GM21619 (cell line): ENCODE data around the gene EHD2.
A peak's percentile ranks its signal among the peaks of the same experiment; 100 is the strongest.
"Not testable (repeated sequence)": the region's sequence is repeated elsewhere in the genome, so short reads cannot be mapped to it uniquely, and the experiment has no call there.

Experiments used
- ATAC-seq: cut with Tn5 transposase; IDR thresholded peaks from one replicate; pipeline ENCODE4 v1.9.1; 2021; ENCODE audit not compliant: unreplicated experiment

EHD2 gene

GRCh38 chr19:47765523-47766358 lies 52.5 kb downstream of the EHD2 start:
- no peak for ATAC-seq

DNA sequence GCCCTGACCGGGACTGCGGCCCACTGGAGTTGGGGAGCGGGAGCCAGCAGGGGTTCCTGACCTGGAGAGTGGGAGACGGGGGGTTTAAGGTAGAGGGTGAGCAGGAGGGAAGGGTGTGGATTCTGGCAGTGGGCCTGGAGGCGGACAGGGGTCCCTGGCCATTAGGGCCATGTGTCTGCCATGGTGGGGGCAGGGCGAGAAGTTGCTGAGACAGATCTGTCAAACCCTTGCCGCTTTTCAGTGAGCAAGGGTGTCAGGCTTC lies 53.1 kb downstream of the EHD2 start:
- ATAC-seq: no peak

- ATAC-seq: no peak
These were observed 53.4 kb downstream of the EHD2 start for GRCh38 chr19:47766670-47767069.

- ATAC-seq: no peak
These were observed 54.1 kb downstream of the EHD2 start for GRCh38 chr19:47767349-47767748.

DNA sequence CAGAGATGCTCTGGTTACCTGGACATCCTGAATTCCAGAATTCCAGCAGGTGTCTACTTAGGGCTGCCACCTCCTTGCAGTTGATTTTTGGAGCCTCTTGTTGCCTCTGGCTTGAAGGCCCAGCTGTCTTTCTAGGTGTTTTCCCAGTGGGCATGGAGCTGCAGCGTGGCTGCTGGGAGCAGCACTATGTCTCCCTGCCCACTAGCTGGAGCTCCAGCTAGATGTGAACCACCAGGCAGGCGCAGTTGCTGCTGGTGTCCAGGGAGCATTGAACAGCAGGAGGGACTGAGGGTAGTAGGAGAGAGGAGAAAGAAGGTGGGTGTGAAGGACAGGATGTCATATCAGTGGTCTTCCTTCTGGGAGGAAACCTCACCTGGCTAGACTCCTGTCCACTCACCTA lies 55.4 kb downstream of the EHD2 start:
- no peak for ATAC-seq

- no peak for ATAC-seq
These were observed 56.3 kb downstream of the EHD2 start for GRCh38 chr19:47769534-47769933.

DNA sequence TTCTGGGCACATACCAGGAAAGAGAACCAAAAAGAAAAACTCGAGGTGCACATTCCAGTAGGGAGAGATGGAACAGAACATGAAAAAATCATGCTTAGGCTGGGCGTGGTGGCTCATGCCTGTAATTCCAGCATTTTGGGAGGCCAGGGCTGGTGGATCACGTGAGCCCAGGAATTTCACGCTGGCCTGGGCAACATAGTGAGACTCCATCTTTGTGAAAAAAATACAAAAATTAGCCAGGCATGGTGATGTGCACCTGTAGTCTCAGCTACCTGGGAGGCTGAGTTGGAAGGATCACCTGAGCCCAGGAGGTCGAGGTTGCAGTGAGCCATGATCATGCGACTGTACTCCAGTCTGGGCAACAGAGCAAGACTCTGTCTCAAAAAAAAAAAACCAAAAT lies 58.1 kb downstream of the EHD2 start:
- ATAC-seq: not testable (repeated sequence)

DNA sequence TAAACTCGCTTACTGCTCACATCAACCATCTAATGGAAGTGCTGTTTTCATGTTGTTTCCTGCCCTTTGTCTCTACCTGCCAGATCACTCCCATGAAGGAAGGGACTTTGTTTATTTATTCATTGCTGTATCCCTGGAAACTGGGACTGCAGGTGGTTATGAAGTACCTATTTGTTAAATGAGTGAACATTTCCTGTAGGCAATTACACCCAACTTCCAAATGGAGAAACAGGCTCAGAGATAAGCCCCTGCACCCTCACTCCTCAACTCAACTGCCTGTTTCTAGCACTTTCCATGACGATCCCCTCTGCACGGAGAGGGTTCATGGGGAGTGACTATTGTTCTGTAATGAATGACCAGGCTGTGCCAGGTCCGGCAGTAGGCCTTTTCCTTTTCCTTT lies 63.3 kb downstream of the EHD2 start:
- no peak for ATAC-seq

GRCh38 chr19:47777245-47778048 lies 64.2 kb downstream of the EHD2 start:
- not testable (repeated sequence) for ATAC-seq

- peak; percentile 70 for ATAC-seq
These were observed 65.1 kb downstream of the EHD2 start, which contains the start of gene SELENOW for GRCh38 chr19:47778049-47778953. TSS of gene SELENOW (plus strand) at chr19:47778703. CDS start at chr19:47778786, 83 bp downstream.

- ATAC-seq: no peak
These were observed 65.7 kb downstream of the EHD2 start for GRCh38 chr19:47778954-47779351.

DNA sequence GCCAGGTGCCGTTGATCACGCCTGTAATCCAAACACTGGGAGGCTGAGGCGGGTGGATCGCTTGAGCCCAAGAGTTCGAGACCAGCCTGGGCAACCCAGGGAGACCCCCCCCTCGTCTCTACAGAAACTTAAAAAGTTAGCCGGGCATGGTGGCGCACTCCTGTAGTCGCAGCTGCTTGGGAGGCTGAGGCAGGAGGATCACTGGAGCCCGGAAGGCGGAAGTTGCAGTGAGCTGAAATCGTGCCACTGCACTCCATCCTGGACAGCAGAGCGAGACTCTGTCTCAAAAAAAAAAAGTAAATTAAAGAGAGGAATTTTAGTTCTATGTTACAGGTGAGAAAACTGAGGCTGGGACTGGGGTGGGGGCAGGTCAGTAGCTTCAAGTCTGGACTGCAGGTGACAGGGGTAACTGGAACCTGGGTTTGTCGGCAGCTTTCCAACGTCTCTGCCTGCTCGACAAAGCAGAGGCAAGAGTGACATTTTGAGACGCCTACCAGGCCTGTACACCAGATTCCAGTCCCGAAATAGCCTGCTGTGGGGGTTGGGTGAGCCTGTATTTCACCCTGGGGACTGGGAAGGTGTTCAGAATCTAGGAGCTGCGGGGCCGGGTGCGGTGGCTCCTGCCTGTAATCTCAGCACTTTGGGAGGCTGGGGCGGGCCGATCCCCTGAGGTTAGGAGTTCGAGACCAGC lies 66.4 kb downstream of the EHD2 start:
- no peak for ATAC-seq

DNA sequence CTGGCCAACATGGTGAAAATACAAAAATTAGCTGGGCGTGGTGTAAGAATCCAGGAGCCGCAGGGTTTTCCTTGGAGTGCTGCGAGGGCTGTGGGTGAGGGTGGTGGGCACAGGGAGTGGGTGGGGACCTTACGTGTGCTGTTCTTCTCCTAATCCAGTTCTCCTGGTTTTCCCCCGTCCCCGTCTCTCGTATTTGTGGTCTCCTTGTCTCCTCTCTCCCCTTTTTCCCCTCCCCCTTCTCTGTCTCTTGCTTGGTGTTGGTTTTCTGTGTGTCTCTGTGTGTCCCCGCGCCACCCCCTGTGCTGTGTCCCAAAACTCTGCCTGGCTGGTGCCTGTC lies 67.0 kb downstream of the EHD2 start:
- no peak for ATAC-seq

- ATAC-seq: no peak
These were observed 68.5 kb downstream of the EHD2 start for GRCh38 chr19:47781590-47782262.

DNA sequence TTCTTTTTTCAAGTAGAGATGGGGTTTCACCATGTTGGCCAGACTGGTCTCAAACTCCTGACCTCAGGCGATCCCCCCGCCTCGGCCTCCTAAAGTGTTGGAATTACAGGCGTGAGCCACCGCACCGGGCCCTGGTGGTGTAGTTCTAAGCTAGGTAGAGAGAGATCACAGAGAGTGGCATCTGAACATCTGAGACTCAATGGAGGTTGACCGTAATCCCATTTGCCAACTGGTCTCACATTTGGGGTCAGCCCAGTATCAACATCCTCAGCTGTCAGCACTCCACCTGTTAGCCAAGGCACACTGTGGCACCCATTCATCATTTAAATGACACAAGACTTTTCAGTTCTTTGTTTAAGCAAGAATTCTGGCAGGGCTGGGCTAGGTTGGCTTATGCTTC lies 73.3 kb downstream of the EHD2 start:
- no peak for ATAC-seq

- ATAC-seq: not testable (repeated sequence)
These were observed 74.1 kb downstream of the EHD2 start for GRCh38 chr19:47787307-47787706.

DNA sequence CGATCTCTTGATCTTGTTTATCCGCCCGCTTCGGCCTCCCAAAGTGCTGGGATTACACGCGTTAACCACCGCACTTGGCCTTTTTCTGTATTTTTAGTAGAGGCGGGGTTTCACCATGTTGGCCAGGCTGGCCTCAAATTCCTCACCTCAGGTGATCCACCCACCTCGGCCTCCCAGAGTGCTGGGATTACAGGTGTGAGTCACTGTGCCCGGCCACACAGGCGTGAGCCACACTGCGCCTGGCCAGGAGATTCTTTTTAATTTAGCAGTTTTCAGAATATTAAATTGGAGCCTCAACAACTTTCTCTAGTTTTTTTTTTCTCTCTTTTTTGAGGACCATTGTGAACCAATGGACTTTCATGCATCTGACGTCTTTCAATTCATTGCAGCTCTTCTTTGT lies 76.6 kb downstream of the EHD2 start:
- not testable (repeated sequence) for ATAC-seq

GRCh38 chr19:47790398-47790814 lies 77.2 kb downstream of the EHD2 start:
- ATAC-seq: no peak

DNA sequence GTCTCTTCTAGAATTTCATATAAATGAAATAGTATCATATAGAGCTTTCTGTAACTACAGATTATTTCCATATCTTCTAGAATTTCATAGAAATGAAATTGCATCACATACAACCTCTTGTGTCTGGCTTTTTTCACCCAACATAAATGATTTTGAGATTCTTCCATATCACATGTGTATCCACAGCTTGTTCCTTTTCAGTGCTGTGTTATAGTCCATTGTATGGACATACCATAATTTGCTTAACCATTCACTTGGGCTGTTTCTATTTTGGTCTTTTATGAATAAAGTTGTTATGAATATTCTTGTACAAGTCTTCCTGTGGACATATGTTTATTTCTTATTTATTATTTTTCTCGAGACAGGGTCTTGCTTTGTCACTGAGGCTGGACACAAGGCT lies 79.4 kb downstream of the EHD2 start:
- no peak for ATAC-seq
